Nephron (organoid): Measurements from ENCODE around the gene ETAA1.

Experiments
- H3K27ac Mint-ChIP-seq, 3 experiments: 2 replicates each; pipeline ENCODE4 v1.8.0; 2020; ENCODE audit warnings: mixed read lengths in 3 of 3, mild to moderate bottlenecking in 2 of 3, moderate library complexity in 1 of 3
- H3K27me3 Mint-ChIP-seq: 2 replicates; pipeline ENCODE4 v1.8.0; 2021; ENCODE audit warnings: low read depth, mild to moderate bottlenecking, moderate library complexity, mixed read lengths
- H3K36me3 Mint-ChIP-seq: 2 replicates; pipeline ENCODE4 v1.8.0; 2020; ENCODE audit warnings: low read depth, mixed read lengths
- H3K4me1 Mint-ChIP-seq: 2 replicates; pipeline ENCODE4 v1.8.0; 2020; ENCODE audit warnings: mixed read lengths
- H3K4me3 Mint-ChIP-seq, 3 experiments: 2 replicates each; pipeline ENCODE4 v1.8.0; 2020; ENCODE audit warnings: mild to moderate bottlenecking in 3 of 3, mixed read lengths in 3 of 3, moderate library complexity in 2 of 3
- H3K9me3 Mint-ChIP-seq: 2 replicates; pipeline ENCODE4 v1.8.0; 2020; ENCODE audit warnings: mixed read lengths
- CTCF ChIP-seq, 3 experiments: fragments of 200-600 bp; sonication (generic); IDR thresholded peaks; one replicate each; pipeline ENCODE4 v1.5.0; 2021; ENCODE audit warnings: antibody characterized with exemption in 3 of 3; ENCODE audit not compliant: unreplicated experiment in 3 of 3

The ETAA1 gene

GRCh38 chr2:67412424-67412823 is 15.3 kb downstream of the ETAA1 start:
- Mint-ChIP-seq H3K27me3 (no peaks in the 10 kb centered on the region), H3K4me3 (no peak overlapping the region), H3K36me3 (peaks cover 36% of the 10 kb centered on the region), H3K4me1 (peaks cover 9% of the 10 kb centered on the region), H3K27ac (no peak overlapping the region), H3K9me3 (no peaks in the 10 kb centered on the region)
- no peak for TF ChIP-seq CTCF (IDR thresholded peaks at IDR 0.05; ENCODE audit: unreplicated experiment in 3 of 3)

- Mint-ChIP-seq H3K4me3 (no peak overlapping the region), H3K9me3 (peaks cover 2% of the 10 kb centered on the region), H3K4me1 (no peaks in the 10 kb centered on the region), H3K27ac (no peak overlapping the region), H3K36me3 (peaks cover 22% of the 10 kb centered on the region), H3K27me3 (no peaks in the 10 kb centered on the region)
- TF ChIP-seq CTCF (IDR thresholded peaks at IDR 0.05; ENCODE audit: unreplicated experiment in 3 of 3) = no peak
Observed at GRCh38 chr2:67414867-67415266, 17.7 kb downstream of the ETAA1 start.

GRCh38 chr2:67416136-67416535 is 19.0 kb downstream of the ETAA1 start:
- peaks cover 5% of the 10 kb centered on the region for H3K9me3 Mint-ChIP-seq
- H3K4me3 Mint-ChIP-seq = no peak overlapping the region
- no peaks in the 10 kb centered on the region for H3K27me3 Mint-ChIP-seq
- no peak for TF ChIP-seq CTCF (IDR thresholded peaks at IDR 0.05; ENCODE audit: unreplicated experiment in 3 of 3)
- peaks cover 9% of the 10 kb centered on the region for H3K36me3 Mint-ChIP-seq
- no peaks in the 10 kb centered on the region for H3K4me1 Mint-ChIP-seq
- no peak overlapping the region for H3K27ac Mint-ChIP-seq

- no peak overlapping the region for H3K27ac Mint-ChIP-seq
- H3K36me3 Mint-ChIP-seq = peaks cover 7% of the 10 kb centered on the region
- no peak for TF ChIP-seq CTCF (IDR thresholded peaks at IDR 0.05; ENCODE audit: unreplicated experiment in 3 of 3)
- H3K9me3 Mint-ChIP-seq = peaks cover 19% of the 10 kb centered on the region
- H3K4me3 Mint-ChIP-seq = no peak overlapping the region
- no peaks in the 10 kb centered on the region for H3K27me3 Mint-ChIP-seq
- no peaks in the 10 kb centered on the region for H3K4me1 Mint-ChIP-seq
Observed at GRCh38 chr2:67423489-67423888, 26.4 kb downstream of the ETAA1 start.

GRCh38 chr2:67436221-67436620 is 39.1 kb downstream of the ETAA1 start:
- TF ChIP-seq CTCF (IDR thresholded peaks at IDR 0.05; ENCODE audit: unreplicated experiment in 3 of 3) = no peak

DNA sequence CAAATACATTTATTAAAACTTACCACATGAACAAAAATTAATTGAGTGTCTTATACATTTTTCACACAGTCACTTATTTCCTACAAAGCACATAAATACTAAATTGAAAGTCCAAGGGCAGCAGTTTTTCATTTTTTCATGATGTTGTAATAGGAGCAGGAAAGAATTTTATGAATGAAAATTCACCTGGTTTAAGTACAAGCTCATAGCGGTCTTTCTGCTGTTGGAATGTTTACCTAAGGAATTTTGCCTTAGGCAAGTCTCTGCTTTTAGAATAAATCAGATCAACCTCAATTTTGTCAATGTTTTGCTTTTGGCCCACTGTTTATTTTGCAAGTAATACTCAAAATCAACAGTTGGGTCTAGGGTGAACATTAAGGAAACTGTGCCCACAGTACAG is 40.0 kb downstream of the ETAA1 start:
- no peak for TF ChIP-seq CTCF (IDR thresholded peaks at IDR 0.05; ENCODE audit: unreplicated experiment in 3 of 3)
- peaks cover 6% of the 10 kb centered on the region for H3K36me3 Mint-ChIP-seq
- H3K27ac Mint-ChIP-seq = no peak overlapping the region
- no peak overlapping the region for H3K4me3 Mint-ChIP-seq
- H3K27me3 Mint-ChIP-seq = peaks cover 3% of the 10 kb centered on the region
- H3K9me3 Mint-ChIP-seq = peaks cover 11% of the 10 kb centered on the region
- H3K4me1 Mint-ChIP-seq = no peaks in the 10 kb centered on the region

More at GRCh38 chr2:67436221-67436620, 39.1 kb downstream of the ETAA1 start:
- peaks cover 3% of the 10 kb centered on the region for H3K27me3 Mint-ChIP-seq
- H3K36me3 Mint-ChIP-seq = peaks cover 6% of the 10 kb centered on the region
- peak overlapping the region in 1 of 3 experiments; percentile 4 for H3K27ac Mint-ChIP-seq
- H3K9me3 Mint-ChIP-seq = peaks cover 9% of the 10 kb centered on the region
- H3K4me1 Mint-ChIP-seq = no peaks in the 10 kb centered on the region
- no peak overlapping the region for H3K4me3 Mint-ChIP-seq
